NCI-H82 treated with DMSO at 0.1 percent for 48 hours (cell line): ENCODE measurements around the gene RND2.
"Not testable (repeated sequence)": the region's sequence is repeated elsewhere in the genome, so short reads cannot be mapped to it uniquely, and the experiment has no call there.

Source experiments
- DNase-seq: peaks from one replicate; lab custom pipeline; 2025; ENCODE audit not compliant: unreplicated experiment; lab: John Stamatoyannopoulos, UW

Gene RND2, protein sequence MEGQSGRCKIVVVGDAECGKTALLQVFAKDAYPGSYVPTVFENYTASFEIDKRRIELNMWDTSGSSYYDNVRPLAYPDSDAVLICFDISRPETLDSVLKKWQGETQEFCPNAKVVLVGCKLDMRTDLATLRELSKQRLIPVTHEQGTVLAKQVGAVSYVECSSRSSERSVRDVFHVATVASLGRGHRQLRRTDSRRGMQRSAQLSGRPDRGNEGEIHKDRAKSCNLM

DNA sequence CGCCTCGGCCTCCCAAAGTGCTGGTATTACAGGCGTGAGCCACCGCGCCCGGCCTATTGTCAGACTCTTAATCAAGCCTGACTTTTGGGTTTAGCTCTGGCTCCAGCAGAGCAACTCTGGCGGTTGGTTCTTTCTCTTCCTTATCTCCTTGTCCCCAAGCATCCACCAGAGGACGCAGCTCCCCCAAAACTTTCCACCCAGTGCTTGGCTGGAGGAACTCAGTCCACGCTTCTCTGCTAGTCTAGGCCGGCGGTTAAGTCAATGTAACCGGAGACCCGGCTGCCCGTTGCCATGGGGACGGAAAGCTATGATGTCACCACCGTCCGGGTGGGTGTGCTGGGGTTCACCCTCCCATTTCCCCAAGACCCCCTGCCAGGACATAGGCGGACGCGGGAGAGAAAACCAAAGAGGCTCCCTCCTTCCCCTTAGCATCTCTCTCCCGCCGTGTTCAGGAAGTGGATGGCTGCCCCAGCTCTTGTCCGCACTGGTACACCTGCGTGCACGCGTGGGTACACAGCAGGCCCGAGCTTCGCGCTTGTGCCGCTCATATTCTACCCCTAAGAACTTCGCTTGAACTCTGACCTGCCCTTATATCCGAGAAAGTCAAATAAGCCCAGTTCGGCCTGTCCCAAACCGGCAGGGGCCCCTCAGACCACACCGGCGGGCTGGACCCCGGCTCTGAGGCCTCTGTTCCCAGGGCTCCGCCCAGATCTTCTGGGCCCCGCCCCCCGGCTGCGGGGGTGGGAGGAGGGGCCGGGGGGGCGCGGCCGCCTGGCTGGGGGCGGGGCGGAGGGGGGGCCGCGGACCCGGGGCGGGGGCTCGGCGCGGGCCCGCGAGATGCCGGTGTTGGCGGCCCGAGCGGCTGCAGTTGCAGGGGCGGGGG lies at the start of gene RND2:
Gene RND2 (plus strand): TSS at position 825 of the 883 bp plus-strand sequence. CDS start 117 bp downstream, outside the sequence.
- DNase-seq: peak; percentile 82

DNA sequence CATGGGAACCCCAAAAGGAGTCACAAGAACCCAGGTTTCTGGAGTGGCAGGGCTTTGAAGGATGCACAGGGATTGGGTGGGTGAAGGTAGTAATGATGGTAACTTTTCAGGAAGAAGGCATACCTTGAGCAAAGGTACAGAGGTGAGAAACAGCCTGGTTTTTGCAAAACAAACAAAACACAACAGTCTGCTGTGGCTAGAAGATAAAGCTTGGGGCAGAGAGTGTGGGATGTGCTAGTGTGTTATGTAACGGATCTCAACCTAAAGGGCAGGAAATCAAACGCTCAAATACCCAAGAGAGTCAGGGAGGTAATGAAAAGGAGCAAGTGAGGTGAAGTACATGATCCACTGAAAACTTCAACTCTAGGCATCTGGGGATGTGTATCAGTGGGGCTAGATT lies 49.8 kb upstream of the RND2 start:
- no peak for DNase-seq

DNA sequence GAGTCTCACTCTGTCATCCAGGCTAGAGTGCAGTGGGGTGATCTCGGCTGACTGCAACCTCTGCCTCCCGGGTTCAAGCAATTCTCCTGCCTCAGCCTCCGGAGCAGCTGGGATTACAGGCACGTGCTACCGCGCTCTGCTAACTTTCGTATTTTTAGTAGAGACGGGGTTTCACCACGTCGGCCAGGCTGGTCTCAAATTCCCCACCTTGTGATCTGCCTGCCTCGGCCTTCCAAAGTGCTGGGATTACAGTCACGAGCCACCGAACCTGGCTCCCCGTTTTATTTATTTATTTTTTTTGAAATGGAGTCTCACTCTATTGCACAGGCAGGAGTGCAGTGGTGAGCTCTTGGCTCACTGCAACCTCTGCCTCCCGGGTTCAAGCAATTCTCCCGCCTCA lies 49.3 kb upstream of the RND2 start:
- not testable (repeated sequence) for DNase-seq

DNA sequence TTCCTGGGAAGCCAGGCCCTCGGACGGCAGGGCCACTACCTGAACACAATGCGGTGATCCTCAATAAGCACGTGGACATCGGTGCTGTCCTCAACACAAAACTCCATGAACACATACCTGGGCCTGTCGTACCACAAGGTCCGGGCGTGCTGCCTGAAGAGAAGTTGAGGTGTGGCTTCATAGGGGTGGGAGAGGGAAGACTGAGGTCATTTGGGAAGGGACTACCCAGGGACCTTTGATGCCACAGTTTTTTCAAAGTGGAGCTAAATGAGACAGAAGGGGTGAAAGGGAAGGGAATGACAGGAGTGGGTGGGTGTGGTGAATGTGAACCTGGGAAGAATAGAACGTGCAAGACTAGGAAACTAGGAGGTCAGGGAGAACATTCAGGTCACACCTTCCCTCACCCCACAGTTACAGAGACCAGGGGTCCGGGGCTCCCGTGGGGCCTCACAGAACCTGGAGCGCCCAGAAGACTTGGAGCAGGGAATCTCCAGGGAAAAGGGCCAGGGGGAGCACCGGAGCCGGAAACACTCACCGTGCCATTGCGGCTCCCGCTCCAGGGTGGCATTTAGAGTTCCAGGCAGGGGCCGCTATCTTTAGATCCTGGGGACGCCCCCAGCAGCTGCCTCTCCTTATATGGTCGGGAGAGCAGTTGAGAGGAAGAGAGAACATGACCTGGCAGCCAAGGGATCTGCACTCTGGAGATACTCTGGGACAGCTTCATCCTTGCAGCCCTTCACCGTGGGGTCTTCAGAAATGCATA lies 45.3 kb upstream of the RND2 start, which contains the start of gene PTGES3L:
Gene PTGES3L (minus strand): TSS at position 570 of the 763 bp plus-strand sequence. CDS start 27 bp downstream, at position 543.
- no peak for DNase-seq

DNA sequence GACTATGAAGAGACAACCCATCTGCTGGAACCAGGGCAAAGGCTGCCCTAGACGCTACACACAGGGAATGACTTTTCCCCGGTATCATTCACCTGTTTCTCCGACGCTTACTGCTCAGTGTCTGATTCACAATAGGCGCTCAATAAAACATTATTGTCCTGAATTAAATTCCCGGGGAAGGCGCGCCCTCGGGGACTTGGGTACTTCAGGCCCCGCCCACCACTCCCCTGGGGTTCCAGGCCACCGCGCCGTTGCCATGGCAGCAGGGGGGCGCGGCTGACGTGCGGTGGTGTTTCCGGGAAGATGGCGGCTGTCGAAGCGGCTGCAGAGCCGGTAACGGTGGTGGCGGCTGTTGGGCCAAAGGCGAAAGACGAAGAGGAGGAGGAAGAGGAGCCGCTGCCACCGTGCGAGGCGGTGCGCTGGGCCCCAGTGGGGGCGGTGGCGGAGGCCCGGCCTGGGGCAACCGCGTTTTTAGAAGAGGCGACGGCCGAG lies 44.7 kb upstream of the RND2 start, which contains the start of gene RUNDC1:
Gene RUNDC1 (plus strand): TSS at position 292 of the 492 bp plus-strand sequence. CDS start 12 bp downstream, at position 304.
- peak; percentile 62 for DNase-seq

DNA sequence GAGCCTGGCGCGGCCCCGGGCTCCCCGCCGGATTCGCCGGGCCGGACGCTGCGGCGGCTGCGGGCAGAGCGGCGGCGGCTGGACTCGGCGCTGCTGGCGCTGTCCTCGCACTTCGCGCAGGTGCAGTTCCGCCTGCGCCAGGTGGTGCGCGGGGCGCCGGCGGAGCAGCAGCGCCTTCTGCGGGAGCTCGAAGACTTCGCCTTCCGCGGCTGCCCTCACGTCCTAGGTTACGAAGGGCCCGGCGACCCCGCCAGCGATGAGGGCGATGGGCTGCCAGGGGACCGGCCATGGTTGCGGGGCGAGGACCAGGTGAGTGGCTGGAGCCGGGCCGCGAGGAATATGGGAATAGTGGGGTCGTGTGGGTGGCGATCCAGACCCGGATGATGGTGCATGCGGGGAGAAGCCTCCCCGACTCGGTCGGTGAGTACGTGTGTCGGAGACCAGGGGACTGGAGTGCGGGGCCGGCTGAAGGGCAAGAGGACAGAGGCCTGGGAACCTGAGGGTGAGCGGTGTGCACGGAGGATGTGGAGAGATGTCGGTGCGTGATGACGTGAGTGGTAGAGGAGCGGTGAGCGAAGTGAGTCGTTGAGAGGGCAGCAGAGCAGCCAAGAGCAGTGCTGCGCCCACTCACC lies 44.1 kb upstream of the RND2 start:
- DNase-seq: no peak

DNA sequence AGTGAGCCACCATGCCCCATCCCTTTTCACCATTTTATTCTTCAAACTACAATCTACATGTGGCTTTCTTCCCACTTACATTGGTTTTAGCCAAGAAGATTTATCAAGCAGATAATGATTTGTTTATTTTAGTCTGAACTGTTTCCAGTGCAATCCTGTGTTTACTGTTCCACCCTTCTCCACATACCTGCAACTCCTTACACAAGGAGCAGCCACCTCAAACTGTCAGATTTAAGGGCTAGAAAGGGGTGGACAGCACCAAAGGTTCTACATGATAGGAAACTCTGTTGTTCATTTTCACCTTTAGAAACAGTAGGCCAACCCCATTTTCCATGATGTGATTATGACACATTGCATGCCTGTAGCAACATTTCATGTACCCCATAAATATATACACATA lies 42.8 kb upstream of the RND2 start:
- no peak for DNase-seq

DNA sequence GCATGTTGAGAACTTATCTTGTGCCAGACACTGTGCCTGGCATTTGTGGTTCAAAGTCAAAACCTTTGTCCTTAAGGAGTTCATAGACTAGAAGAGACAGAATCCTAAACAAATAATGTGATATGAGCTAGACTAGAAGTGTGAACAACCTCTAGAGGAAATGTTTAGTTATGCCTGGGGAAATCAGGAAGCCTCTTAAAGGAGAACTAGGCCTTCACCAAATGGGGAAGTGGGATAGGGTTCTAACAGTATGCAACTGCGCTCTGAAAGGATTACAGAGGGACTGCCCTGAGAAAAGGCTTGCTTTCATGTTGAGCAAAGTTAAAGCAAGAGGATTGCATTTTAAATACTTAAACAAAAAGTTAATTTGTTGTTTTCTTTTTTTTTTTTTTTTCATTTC lies 39.8 kb upstream of the RND2 start:
- DNase-seq: no peak

DNA sequence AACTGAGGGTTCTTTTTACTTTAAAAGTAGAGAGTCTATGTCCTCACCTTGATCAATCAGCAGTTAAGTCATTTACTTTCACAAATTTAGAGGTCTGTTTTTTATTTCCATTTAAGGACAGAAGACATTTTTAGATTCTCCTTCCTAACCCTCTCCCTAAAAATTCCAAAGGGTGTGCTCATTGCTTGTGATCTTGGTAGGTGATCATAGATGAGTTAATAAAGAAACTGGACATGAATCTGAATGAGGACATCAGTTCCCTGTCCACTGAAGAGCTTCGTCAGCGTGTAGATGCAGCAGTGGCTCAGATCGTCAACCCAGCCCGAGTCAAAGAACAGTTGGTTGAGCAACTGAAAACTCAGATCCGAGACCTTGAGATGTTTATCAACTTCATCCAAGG lies 35.9 kb upstream of the RND2 start:
- no peak for DNase-seq

DNA sequence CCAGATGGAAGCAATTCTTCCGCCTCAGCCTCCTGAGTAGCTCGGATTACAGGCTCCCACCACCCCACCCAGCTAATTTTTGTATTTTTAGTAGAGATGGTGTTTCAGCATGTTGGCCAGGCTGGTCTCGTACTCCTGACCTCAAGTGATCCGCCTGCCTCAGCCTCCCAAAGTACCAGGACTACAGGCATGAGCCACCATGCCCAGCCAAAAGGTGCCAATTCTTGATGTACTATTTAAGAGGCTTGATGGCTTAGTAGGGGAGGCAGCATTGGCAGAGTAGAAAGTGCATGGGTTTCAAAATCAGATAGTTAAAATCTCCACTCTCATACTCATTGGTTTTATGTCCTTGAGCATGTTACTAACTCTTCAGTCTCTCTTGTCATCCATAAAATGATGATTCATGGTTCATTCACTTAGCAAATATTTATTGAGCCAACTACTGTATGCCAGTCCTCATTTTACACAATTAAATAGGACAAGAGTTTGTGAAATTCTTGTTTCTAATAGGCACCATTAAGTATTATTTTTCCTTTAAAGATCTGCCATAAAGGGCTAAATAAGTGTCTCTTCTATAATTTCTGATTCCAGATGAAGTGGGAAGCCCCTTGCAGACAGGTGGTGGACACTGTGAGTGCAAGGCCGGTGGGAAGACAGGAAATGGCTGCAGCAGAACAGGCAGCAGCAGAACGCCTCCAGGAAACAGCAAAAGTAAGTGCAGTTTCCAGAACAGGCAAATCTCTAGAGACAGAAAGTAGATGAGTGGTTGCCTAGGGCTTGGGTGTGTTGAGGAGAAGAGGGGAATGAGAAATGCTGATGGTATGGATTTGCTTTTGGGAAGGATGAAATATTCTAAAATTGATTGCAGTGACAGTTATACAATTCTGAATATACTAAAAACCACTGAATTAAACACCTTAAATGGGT lies 35.0 kb upstream of the RND2 start:
- DNase-seq: no peak

DNA sequence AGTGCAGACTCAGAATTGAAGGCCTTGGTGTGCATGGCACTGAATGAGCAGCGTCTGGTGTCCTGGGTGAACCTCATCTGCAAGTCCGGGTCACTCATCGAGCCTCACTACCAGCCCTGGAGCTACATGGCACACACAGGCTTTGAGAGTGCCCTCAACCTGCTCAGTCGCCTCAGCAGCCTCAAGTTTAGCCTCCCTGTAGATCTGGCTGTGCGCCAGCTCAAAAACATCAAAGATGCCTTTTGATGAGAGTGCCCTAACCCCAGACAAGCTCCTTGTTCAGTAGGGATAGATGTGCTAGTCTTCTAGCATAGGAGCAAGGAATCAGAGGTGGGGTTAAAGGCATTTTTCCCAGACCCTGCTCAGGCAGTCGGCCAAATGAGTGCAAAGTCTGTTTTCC lies 33.6 kb upstream of the RND2 start:
- no peak for DNase-seq

DNA sequence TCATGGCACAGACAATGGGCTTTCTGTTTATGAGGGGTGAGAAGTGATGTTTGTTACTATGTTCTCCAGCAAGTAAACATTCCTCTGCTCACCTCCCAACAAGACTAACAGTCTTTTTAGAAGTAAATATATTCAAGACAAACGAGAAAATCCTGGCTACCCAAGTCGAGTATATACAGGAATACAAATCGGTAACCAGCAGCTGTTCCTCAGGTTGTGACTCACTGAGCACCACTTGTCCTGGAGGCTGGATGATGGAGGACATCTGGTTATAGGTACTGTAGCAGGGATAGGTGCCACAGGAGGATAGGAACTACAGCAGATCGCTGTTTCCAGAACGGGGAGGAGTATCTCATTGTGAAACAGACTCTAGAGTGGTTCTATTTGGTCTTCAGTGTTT lies 32.2 kb upstream of the RND2 start:
- no peak for DNase-seq

DNA sequence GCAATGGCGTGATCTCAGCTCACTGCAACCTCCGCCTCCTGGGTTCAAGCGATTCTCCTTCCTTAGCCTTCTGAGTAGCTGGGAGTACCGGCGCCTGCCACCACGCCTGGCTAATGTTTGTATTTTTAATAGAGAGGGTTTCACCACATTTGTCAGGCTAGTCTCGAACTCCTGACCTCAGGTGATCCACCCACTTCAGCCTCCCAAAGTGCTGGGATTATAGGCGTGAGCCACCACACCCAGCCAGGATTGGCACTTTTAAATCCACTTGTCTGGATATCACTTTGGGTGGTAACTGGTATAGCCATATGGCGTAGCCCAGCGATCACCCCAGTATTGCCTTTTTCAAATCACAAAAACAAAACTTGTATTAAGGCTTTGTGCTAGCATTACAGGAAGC lies 31.1 kb upstream of the RND2 start:
- DNase-seq: not testable (repeated sequence)

DNA sequence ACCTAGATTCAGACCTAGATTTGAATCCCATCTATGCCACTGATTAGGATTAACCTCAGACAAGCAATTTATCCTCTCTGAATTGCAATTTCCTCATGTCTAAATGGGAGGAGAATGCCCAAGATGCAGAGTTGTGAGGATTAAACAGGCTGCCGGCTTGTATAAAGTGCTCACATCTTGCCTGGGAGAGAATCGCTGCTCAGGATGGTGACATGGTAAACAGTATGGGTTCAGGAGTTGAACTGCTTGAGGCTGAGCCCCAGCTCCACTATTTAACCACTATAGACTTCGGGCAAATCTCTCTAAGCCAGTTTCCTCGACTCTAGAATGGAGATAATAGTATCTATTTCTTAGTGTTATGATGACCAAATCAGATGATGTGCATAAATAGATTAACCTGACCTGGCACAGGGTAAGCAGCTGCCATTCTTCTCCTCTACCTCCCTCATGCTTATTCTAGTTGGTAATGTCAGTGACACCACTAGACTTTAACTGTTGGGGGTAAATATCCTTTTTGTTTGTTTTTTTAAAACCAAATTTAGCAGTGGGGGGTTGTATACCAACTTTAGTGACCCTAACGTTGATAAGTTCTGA lies 27.5 kb upstream of the RND2 start:
- peak; percentile 72 for DNase-seq

DNA sequence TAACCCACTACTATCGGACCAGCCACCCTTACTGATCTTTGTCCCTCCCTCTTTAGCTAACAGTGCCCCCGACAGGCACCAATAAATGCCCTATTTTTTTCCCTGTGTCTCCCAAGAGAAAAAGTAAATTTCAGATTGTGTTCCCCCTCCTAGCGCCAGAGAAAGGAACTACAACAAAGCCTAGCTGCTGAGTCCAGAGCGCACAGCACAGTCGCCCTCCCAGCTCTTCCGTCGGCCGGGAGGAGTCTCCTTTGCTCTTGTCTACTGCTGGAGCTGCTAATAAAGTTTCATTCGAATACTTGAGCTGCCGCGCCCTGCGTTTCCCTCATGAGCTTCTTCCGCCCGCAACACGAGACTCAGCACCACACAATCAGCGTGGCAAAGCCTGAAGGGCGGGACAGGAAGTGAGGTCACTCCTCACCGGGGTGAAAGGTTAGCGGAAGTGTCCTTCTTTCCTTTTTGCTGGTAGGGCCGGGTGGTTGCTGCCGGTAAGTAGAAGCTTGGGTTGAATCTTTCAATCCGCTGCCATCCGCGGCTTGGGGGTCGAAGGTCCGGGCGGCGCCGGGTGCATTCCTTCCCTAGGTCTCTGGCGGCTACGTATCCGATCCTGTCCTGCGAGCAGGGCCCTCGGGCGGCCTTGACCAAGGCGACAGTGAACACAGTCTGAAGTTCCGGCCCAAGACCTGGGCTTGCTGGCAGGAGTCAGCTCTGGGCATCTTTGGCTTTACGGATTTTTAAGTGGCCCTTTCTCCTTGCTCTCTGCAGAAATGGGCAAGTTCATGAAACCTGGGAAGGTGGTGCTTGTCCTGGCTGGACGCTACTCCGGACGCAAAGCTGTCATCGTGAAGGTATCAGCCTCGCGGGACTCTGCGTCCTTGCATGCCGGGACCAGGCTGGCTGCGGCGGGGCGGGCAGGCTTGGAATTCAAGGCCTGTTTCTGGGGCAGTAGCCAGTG lies 26.8 kb upstream of the RND2 start, which contains the start of gene RPL27:
Gene RPL27 (plus strand): TSS at position 436 of the 955 bp plus-strand sequence. CDS start 332 bp downstream, at position 768.
- peak; percentile 98 for DNase-seq

DNA sequence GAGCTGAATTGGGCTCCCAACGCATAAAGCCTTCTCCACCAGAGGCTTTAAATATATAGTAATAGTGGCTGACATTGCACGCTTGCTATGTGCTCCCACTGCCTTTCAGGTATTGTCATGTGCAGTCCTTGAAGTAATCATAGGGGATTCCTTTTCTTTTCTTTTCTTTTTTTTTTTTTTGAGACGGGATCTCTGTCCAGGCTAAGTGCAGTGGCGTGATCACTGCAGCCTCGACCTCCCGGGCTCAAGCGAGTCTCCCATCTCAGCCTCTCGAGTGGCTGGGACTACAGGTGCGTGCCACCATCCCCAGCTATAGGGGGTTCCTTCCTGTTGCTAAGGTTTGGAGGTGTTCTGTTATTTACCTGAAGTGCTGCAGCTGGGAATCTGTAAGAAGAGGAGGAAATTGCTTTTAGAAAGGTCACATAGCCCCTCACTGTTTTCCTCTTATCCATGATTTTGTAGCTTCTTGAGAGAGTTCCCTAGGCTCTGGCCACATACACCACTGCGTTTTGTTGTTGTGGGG lies 26.0 kb upstream of the RND2 start:
- DNase-seq: no peak

DNA sequence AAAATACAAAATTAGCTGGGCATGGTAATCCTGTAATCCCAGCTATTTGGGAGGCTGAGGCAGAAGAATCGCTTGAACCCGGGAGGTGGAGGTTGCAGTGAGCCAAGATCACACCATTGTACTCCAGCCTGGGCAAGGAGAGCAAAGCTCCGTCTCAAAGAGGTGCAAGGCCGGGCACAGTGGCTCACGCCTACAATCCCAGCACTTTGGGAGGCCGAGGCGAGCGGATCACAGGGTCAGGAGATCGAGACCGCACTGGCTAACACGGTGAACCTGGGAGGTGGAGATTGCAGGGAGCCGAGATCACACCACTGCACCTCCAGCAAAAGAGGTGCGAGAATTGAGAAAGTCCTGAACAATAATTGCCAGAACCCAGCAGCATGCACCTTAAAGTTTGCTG lies 24.1 kb upstream of the RND2 start:
- not testable (repeated sequence) for DNase-seq
